CD4-positive, alpha-beta T cell treated with Interferon gamma for 1 hour (primary cell): Measurements from ENCODE around the gene ROGDI.

Experiments
- DNase-seq: peaks from one replicate; pipeline ENCODE4 v3.0.0-alpha.2; 2020

ROGDI gene, protein sequence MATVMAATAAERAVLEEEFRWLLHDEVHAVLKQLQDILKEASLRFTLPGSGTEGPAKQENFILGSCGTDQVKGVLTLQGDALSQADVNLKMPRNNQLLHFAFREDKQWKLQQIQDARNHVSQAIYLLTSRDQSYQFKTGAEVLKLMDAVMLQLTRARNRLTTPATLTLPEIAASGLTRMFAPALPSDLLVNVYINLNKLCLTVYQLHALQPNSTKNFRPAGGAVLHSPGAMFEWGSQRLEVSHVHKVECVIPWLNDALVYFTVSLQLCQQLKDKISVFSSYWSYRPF

GRCh38 chr16:4801962-4802658 lies at the start of gene ROGDI:
Gene ROGDI (minus strand): TSS chr16:4802633. CDS start chr16:4802571, 62 bp downstream.
- peak; percentile 89 for DNase-seq

- no peak for DNase-seq
These were observed 47.8 kb upstream of the ROGDI start for GRCh38 chr16:4850211-4850610.

DNA sequence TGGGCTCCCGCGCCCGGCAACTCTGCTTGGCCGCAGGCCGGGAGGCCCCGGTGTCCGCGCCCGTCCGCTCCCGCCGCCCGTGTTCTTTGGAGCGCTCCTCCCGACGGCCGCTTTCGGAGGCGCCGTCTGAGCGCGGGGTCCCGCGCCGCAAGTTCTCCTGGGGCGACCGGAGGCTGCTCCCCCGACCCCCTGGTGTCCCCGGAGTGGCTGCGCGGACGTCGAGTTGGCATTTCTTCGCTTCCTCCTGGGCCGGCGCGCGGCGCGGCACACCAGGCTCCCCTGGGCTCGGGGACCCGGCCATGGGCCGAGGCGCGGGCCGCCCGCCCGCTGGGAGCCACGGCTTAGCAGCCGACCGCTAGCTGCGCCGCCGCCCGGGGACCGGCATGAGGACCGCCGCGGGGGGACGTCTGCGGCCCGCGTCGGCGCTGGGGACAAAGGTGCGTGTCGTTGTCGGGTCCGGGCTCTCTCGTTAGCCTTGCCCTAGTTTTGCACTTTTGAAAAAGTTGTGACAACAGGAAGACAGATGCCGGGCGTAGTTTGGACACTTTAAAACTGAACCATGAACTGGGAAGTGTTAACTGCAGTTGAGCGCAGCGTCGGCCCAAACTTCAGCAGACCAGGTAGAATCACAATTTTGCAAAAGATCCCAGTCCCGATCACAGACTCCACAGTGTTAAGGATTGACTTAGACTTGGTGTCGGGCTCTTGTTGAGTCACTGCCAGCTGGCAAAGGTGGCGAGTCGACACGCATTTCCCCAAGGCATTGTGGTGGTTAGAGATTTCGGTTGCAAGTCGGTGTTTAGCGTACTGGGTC lies 45.5 kb upstream of the ROGDI start:
- DNase-seq: peak; percentile 23

DNA sequence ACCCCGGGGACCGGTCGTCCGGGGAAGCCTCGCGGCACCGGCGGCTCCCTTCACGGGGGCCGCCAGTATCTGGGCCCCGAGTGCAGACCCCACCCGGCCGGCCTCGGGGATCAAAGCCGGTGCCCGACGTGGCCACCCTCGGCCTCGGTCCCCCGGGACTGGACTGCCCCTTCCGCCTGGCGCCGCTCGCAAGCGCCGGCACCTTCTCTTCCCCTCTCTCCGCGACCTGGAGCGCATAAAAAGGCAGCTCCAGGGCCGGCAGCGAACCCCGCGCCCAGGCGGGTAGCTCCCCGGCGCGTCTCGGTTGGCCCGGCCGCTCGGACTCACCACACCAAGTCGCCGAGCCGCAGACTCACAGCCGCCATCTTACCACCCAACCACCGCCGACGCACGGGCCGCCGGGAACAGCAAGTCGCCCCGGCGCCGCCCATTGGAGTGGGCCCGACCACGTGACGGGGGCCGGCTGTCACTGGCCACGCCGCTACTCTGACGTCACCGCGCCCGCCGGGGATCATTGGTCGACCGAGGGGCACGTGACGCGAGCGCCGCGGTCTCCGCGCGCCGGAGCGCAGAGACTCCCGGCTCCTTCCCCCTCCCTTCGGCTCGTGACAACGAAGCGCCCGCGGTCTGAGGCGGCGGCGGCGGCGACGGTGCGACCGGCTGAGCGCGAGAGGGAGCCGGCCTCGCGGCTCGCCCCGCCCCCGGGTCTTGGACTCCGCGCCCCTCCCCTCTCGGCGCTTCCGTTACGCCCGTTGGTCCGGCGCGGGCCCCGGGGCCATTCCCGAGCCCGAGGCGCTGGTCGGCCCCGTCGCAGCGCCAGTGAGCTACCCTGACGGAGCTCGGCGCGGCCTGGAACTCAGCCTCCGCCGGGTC lies 44.7 kb upstream of the ROGDI start, which contains the start of the genes GLYR1 and UBN1:
Gene GLYR1, minus strand, starts transcription at position 388 of the 873 bp plus-strand sequence. Its CDS starts 23 bp downstream, at position 365.
Gene UBN1, plus strand, starts transcription at position 581 of the 873 bp plus-strand sequence. CDS start 5,437 bp downstream, outside the sequence.
- DNase-seq: peak; percentile 98

GRCh38 chr16:4846503-4846900 lies 44.1 kb upstream of the ROGDI start:
- DNase-seq: peak; percentile 28

- DNase-seq: no peak
These were observed 38.6 kb upstream of the ROGDI start for GRCh38 chr16:4840984-4841383.

DNA sequence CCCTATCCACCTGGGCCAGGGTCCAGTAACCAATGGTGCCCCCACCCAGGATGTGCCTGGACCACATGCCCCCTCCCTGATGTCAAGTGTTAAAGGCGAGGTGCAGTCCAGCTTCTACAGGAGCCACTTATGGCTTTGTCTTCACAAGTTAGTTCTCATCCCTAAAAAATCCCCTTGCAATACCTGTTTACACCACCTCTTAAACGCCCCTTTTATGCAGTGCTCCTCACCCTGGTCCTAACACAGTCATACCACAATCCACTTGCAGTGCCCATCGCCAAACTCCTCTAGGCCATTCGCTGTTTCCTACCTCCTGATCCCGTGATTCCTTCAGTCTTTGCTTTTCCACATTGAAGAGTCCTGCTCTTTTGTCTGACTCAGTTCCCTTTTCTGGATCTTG lies 37.5 kb upstream of the ROGDI start:
- DNase-seq: no peak

DNA sequence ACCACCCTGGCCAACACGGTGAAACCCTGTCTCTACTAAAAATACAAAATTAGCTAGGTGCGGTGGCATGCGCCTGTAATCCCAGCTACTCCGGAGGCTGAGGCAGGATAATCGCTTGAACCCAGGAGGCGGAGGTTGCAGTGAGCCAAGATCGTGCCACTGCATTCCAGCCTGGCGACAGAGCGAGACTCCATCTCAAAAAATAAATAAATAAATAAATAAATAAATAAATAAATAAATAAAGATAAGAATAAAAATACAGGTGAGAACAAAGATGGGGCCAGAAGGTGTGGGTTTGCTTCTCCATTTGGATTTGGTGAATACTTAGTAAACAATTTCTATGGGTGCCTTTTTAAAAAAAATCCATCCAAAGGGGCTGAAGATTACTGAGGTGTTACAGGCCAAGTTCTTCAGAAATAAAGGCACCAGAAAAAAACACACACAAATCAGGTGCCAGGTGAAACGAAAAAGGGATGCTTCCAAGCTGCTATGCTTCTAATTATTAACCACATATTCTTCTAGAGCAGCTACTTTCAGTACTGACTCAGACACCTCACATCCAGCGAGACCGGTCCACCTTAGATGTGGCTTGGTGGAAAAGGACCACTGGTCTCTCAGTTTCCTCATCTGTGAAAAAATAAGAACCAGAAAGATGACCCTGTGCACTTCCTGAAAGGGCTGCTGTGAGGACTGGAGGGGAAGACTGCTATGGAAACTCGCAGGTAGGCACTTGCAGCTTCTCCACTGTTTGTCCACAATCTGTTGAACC lies 35.5 kb upstream of the ROGDI start:
- DNase-seq: no peak

- no peak for DNase-seq
These were observed 34.3 kb upstream of the ROGDI start for GRCh38 chr16:4836727-4837126.

- DNase-seq: no peak
These were observed 31.2 kb upstream of the ROGDI start for GRCh38 chr16:4833584-4833983.

DNA sequence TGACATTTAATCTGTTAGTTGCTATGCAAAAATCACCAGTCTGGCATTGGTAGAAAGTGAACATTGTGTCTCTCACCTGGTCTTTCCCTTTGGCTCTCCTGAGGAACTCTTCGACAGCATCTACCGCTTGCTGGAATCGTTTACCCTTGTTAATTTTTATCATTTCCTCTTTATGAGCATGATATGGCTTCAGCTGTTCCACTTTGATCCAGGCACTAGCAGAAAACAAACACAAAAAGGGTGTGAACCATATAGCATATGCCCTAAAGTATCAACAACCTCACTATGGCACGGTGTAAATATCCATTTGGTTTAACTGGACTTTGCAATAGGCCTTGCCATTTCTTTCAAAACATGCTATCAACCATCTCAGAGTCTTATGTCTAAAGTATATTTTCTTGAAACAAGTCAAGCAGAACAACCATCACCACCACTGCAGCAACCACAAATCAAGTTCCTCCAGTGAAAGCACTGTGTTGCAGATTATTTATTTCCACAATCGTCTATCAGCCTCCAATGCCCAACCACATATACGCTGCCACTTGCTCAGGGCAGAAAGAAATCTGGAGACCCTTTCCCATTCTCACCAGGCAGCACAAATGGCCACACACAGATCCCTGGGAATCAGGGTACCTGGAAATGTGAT lies 30.4 kb upstream of the ROGDI start:
- DNase-seq: no peak

- DNase-seq: no peak
These were observed 29.2 kb upstream of the ROGDI start for GRCh38 chr16:4831616-4832015.

DNA sequence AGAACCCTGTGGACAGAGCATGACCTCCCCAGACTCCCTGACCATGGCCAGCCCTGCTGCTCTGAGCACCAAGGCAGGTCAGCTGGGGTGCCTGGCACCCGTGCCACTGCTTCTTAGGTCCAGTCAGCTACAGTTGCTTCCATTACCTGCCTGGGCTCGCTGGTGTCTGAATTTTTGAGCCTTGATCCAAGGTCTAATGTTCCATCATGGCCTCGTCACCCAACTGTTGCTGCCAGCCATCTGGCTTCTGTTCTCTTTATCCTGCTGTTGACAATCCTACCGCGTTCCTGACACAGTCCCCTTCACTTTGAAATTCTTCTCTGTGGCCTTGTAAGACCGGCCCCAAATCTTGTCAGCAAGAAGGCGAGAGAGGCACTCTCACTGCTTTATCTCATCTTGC lies 28.0 kb upstream of the ROGDI start:
- no peak for DNase-seq

DNA sequence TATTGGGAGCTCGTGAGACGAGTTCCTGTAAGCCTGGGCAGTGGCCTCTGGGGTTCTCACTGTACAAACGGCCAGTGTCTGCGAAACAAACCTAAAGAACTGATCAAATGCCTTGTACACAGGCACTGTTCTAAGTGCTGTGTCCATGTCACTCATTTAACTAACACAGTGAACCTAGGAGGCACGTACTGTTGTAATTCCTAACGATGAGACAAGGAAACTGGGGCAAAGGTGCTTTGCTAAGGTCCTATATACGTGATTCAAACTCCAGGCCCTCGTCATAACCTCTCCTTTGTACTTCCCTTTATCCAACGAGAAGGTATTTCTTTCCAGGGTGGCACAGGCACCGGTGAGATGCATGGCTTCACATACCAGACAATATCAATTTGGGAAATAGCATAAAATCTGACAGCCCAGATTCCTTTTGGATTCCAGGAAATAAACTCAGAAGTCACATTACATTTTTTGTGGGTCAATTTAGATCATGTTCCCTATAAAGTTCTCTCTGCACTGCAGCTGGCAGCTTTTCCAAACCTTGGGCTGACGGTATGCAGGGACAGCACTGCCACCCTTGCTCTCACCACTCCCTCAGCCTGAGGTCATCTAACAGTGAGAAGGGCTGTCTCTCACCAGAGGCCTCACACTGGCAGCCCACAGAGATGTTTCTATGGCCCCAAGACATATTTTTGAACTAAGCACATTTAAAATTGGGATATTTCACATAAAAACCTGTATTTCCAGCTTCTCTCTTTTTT lies 26.3 kb upstream of the ROGDI start:
- DNase-seq: no peak

- DNase-seq: no peak
These were observed 24.5 kb upstream of the ROGDI start for GRCh38 chr16:4826980-4827379.

DNA sequence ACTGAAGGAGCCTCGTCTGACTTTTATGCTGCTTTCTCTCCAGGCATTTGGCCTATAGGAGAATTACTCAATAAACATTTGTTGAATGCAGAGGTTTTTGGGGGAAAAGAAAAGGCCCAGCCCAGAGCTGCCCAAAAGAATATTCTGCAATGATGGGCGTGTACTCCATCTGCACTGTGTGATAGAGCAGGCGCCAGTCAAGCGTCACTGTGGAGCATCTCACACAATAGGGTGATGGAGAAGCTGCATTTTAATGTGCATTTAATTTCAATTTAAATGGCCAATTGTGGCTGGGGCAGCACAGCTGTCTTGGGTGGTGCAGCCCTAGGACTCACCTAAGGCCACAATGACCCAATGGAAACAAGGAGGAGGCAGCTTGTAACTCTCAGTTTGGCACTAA lies 24.1 kb upstream of the ROGDI start:
- DNase-seq: no peak

DNA sequence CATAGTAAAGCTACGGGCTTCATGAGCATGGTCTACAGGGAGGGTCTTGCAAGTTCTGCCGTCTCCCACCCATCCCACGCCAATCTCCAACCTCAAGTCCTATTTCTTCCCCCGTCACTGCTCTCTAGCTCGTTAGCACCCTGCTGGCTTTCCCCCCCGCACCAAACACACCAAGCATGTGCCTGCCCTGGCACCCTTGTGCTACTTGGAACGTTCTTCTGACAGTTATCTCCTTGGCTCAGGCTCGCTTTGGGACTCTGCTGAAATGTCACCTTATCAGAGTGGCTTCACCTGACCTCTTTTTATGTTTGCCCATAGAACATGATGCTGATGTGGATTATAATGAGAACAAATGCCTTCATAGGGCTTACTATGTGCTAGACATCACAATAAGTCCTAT lies 22.8 kb upstream of the ROGDI start:
- no peak for DNase-seq

DNA sequence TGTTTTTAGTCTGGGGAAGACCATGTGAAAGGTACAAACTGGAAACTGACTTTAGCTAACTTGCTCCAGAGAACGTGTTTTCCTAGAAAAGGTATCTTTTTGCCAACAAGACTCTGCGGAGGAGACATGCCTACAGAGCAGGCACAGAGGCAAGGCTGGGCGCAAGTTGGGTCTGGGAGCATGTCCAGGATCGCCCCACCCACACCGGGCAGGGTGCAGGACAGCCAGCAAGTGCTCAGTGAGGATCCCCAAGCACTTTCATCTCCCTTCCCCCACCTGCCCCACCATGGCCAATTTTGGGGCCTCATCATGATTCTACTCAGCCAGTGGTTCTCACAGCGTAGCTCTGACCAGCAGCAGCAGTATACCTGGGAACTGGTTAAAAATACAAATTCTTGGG lies 18.2 kb upstream of the ROGDI start:
- no peak for DNase-seq

DNA sequence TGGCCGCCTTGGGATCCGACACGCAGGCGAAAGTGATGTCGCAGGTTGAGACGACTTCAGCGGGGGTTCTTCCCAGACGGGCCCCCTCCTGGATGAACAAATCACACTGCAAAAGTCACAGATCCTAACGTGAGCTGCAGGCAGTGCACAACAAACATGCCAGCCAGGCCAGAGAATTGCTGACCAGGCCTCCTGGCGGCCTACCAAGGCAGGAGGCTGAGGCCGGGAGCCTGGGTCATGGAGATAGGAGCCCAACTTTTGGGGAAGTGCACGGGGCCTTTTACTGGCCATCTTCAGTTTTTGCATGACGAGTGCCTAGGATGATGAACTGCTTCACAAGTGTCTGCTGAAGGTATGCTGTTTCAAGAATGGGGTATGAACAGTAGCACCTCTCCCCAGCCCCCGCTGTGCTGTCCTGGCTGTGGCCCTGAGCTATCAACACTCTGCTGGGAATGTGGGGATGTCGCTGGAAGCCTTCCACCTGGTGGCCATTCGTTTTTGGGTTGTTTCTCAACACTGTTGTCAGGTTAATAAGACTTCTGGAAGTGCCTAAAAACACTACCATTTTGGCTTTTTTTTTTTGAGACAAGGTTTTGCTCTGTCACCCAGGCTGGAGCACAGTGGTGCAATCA lies 12.2 kb upstream of the ROGDI start:
- no peak for DNase-seq

DNA sequence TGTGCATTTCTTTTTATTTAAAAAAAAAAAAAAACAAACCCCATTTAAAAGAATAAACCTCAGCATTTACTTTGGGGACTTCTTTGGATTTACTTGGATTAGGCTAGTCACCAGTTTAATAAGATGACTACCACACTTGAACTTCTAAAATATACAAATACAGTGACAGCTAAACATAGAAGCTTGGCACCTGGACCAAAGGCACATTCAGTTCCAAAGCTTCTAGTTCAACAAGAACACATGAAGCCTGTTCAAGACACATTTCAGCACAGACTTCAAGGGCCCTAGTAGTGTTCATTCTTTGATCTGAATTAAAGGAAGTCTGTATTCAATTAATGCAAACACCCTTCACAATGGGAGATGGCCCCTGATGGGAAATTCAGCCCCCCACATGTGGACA lies 11.6 kb upstream of the ROGDI start:
- DNase-seq: no peak
